ENCODE data around the gene DNHD1. TPM values are rescaled to one million over a fixed set of nuclear protein-coding genes. Genes with fewer than 3 reads are reported as not detected.

The DNHD1 gene
- 4.2 and 4.8 TPM in 2 replicates for total RNA-seq (2012; rRNA removed)

GRCh38 chr11:6497069-6497839 is at the start of gene DNHD1:
TSS of gene DNHD1 (plus strand) at chr11:6497280. CDS start at chr11:6498216, 936 bp downstream.
- Histone ChIP-seq H3K4me1 (ENCODE audit: control insufficient read depth, insufficient read depth, low read length) (peaks cover 8% of the 10 kb centered on the region), H3K9ac (ENCODE audit: low read depth, low read length) (no peak within 1 kb of the TSS), H3K36me3 (ENCODE audit: insufficient read depth, low read length) (peaks cover 11% of the 10 kb centered on the region), H3K27me3 (ENCODE audit: control insufficient read depth, insufficient read depth, low read length) (no peaks in the 10 kb centered on the region), H3K4me2 (ENCODE audit: low read length) (no peak within 1 kb of the TSS), H3K4me3 (ENCODE audit: low read length) (no peak within 1 kb of the TSS), H3K9me3 (replicated peaks; ENCODE audit: low read length) (no peaks in the 10 kb centered on the region)

GRCh38 chr11:6448574-6448973 is 48.5 kb upstream of the DNHD1 start:
- H3K9me3 ChIP-seq (replicated peaks; ENCODE audit: low read length) = no peaks in the 10 kb centered on the region
- H3K4me1 ChIP-seq (ENCODE audit: control insufficient read depth, insufficient read depth, low read length) = no peaks in the 10 kb centered on the region
- no peak overlapping the region for H3K4me3 ChIP-seq (ENCODE audit: low read length)
- no peak overlapping the region for H3K4me2 ChIP-seq (ENCODE audit: low read length)
- H3K27me3 ChIP-seq (ENCODE audit: control insufficient read depth, insufficient read depth, low read length) = no peaks in the 10 kb centered on the region
- no peak overlapping the region for H3K9ac ChIP-seq (ENCODE audit: low read depth, low read length)
- peaks cover 42% of the 10 kb centered on the region for H3K36me3 ChIP-seq (ENCODE audit: insufficient read depth, low read length)

GRCh38 chr11:6452219-6452618 is 44.9 kb upstream of the DNHD1 start:
- H3K4me3 ChIP-seq (ENCODE audit: low read length) = no peak overlapping the region
- no peaks in the 10 kb centered on the region for H3K27me3 ChIP-seq (ENCODE audit: control insufficient read depth, insufficient read depth, low read length)
- no peaks in the 10 kb centered on the region for H3K9me3 ChIP-seq (replicated peaks; ENCODE audit: low read length)
- H3K4me2 ChIP-seq (ENCODE audit: low read length) = no peak overlapping the region
- H3K4me1 ChIP-seq (ENCODE audit: control insufficient read depth, insufficient read depth, low read length) = no peaks in the 10 kb centered on the region
- H3K9ac ChIP-seq (ENCODE audit: low read depth, low read length) = no peak overlapping the region
- H3K36me3 ChIP-seq (ENCODE audit: insufficient read depth, low read length) = peaks cover 74% of the 10 kb centered on the region

GRCh38 chr11:6453152-6453551 is 43.9 kb upstream of the DNHD1 start:
- Histone ChIP-seq H3K4me3 (ENCODE audit: low read length) (no peak overlapping the region), H3K27me3 (ENCODE audit: control insufficient read depth, insufficient read depth, low read length) (no peaks in the 10 kb centered on the region), H3K4me2 (ENCODE audit: low read length) (no peak overlapping the region), H3K9ac (ENCODE audit: low read depth, low read length) (no peak overlapping the region), H3K9me3 (replicated peaks; ENCODE audit: low read length) (no peaks in the 10 kb centered on the region), H3K4me1 (ENCODE audit: control insufficient read depth, insufficient read depth, low read length) (no peaks in the 10 kb centered on the region), H3K36me3 (ENCODE audit: insufficient read depth, low read length) (peaks cover 84% of the 10 kb centered on the region)

- Histone ChIP-seq H3K4me1 (ENCODE audit: control insufficient read depth, insufficient read depth, low read length) (no peaks in the 10 kb centered on the region), H3K9me3 (replicated peaks; ENCODE audit: low read length) (no peaks in the 10 kb centered on the region), H3K4me3 (ENCODE audit: low read length) (no peak overlapping the region), H3K36me3 (ENCODE audit: insufficient read depth, low read length) (peaks cover 89% of the 10 kb centered on the region), H3K4me2 (ENCODE audit: low read length) (no peak overlapping the region), H3K27me3 (ENCODE audit: control insufficient read depth, insufficient read depth, low read length) (no peaks in the 10 kb centered on the region), H3K9ac (ENCODE audit: low read depth, low read length) (no peak overlapping the region)
These were observed 42.0 kb upstream of the DNHD1 start for GRCh38 chr11:6455070-6455469.

GRCh38 chr11:6456361-6457073 is 40.6 kb upstream of the DNHD1 start:
- Histone ChIP-seq H3K27me3 (ENCODE audit: control insufficient read depth, insufficient read depth, low read length) (no peaks in the 10 kb centered on the region), H3K4me2 (ENCODE audit: low read length) (no peak overlapping the region), H3K9me3 (replicated peaks; ENCODE audit: low read length) (no peaks in the 10 kb centered on the region), H3K4me3 (ENCODE audit: low read length) (no peak overlapping the region), H3K9ac (ENCODE audit: low read depth, low read length) (no peak overlapping the region), H3K36me3 (ENCODE audit: insufficient read depth, low read length) (peaks cover 84% of the 10 kb centered on the region), H3K4me1 (ENCODE audit: control insufficient read depth, insufficient read depth, low read length) (no peaks in the 10 kb centered on the region)

GRCh38 chr11:6457581-6458320 is 39.3 kb upstream of the DNHD1 start:
- H3K9ac ChIP-seq (ENCODE audit: low read depth, low read length) = no peak overlapping the region
- no peaks in the 10 kb centered on the region for H3K27me3 ChIP-seq (ENCODE audit: control insufficient read depth, insufficient read depth, low read length)
- H3K4me2 ChIP-seq (ENCODE audit: low read length) = no peak overlapping the region
- peaks cover 75% of the 10 kb centered on the region for H3K36me3 ChIP-seq (ENCODE audit: insufficient read depth, low read length)
- no peaks in the 10 kb centered on the region for H3K4me1 ChIP-seq (ENCODE audit: control insufficient read depth, insufficient read depth, low read length)
- no peaks in the 10 kb centered on the region for H3K9me3 ChIP-seq (replicated peaks; ENCODE audit: low read length)
- H3K4me3 ChIP-seq (ENCODE audit: low read length) = no peak overlapping the region

GRCh38 chr11:6458352-6459098 is 38.6 kb upstream of the DNHD1 start:
- Histone ChIP-seq H3K4me2 (ENCODE audit: low read length) (no peak overlapping the region), H3K9me3 (replicated peaks; ENCODE audit: low read length) (no peaks in the 10 kb centered on the region), H3K9ac (ENCODE audit: low read depth, low read length) (no peak overlapping the region), H3K36me3 (ENCODE audit: insufficient read depth, low read length) (peaks cover 71% of the 10 kb centered on the region), H3K27me3 (ENCODE audit: control insufficient read depth, insufficient read depth, low read length) (no peaks in the 10 kb centered on the region), H3K4me1 (ENCODE audit: control insufficient read depth, insufficient read depth, low read length) (no peaks in the 10 kb centered on the region), H3K4me3 (ENCODE audit: low read length) (no peak overlapping the region)

- no peak overlapping the region for H3K9ac ChIP-seq (ENCODE audit: low read depth, low read length)
- H3K4me2 ChIP-seq (ENCODE audit: low read length) = no peak overlapping the region
- no peaks in the 10 kb centered on the region for H3K9me3 ChIP-seq (replicated peaks; ENCODE audit: low read length)
- H3K27me3 ChIP-seq (ENCODE audit: control insufficient read depth, insufficient read depth, low read length) = no peaks in the 10 kb centered on the region
- peaks cover 72% of the 10 kb centered on the region for H3K36me3 ChIP-seq (ENCODE audit: insufficient read depth, low read length)
- H3K4me3 ChIP-seq (ENCODE audit: low read length) = no peak overlapping the region
- no peaks in the 10 kb centered on the region for H3K4me1 ChIP-seq (ENCODE audit: control insufficient read depth, insufficient read depth, low read length)
These were observed 38.0 kb upstream of the DNHD1 start for GRCh38 chr11:6459099-6459450.

GRCh38 chr11:6468712-6469495 is 28.2 kb upstream of the DNHD1 start:
- Histone ChIP-seq H3K9me3 (replicated peaks; ENCODE audit: low read length) (no peaks in the 10 kb centered on the region), H3K36me3 (ENCODE audit: insufficient read depth, low read length) (peaks cover 13% of the 10 kb centered on the region), H3K4me3 (ENCODE audit: low read length) (no peak overlapping the region), H3K9ac (ENCODE audit: low read depth, low read length) (no peak overlapping the region), H3K27me3 (ENCODE audit: control insufficient read depth, insufficient read depth, low read length) (no peaks in the 10 kb centered on the region), H3K4me2 (ENCODE audit: low read length) (no peak overlapping the region), H3K4me1 (ENCODE audit: control insufficient read depth, insufficient read depth, low read length) (peaks cover 14% of the 10 kb centered on the region)
